Activated CD4-positive, alpha-beta T cell treated with anti-CD3 and anti-CD28 coated beads, Interleukin-2, Interleukin-4, amounts not matched to agents 100 ng/mL and 50 ng/mL, durations not matched to agents 16 hours and 8 hours (primary cell): Measurements from ENCODE around the gene EZH2.

Experiments used
- DNase-seq: peaks from one replicate; pipeline ENCODE4 v3.0.0-alpha.2; 2020; ENCODE audit warnings: low spot score

The EZH2 gene

GRCh38 chr7:148884049-148884298 lies at the start of gene EZH2:
TSS of gene EZH2 (minus strand) at chr7:148884291. CDS start at chr7:148847298, 36,993 bp downstream.
- DNase-seq: no peak

DNA sequence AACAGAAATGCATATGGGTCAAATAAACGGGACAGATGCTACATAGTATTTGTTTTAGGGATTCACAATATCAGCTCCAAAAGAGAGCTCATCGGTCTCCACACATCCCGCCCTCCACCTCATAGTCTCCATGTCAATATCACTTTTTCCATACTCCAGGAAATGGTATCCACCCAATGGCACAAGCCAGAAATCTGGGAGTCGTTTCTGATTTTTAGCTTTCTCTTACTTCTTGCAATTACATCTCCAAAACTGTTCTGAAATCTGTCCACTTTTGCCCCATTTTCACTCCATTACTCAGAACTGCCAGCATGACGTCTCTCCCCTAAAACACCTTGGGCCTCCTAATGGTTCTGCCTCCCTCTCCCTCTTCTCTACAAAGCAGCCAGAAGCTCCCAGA lies 47.4 kb upstream of the EZH2 start:
- DNase-seq: no peak

DNA sequence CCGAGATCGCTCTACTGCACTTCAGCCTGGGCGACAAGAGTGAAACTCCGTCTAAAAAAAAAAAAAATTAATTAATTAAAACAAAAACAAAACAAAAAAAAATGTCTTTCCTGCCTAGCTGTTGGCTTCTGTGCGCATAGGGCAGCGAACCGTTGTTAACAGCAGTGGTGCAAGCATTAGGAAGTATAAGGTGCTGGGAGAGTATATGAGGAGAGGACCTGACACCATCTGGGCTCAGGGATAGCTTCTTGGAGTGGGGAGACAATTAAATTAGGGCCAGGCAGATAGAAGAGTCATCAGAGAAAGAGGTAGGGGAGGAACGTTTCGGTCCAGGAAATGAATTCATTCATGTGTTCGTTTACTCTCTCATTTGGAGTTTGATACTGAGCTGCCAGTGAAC lies 46.2 kb upstream of the EZH2 start:
- DNase-seq: no peak

GRCh38 chr7:148929176-148929575 lies 45.1 kb upstream of the EZH2 start:
- DNase-seq: no peak

- no peak for DNase-seq
Observed at GRCh38 chr7:148927123-148928045, 43.3 kb upstream of the EZH2 start.

DNA sequence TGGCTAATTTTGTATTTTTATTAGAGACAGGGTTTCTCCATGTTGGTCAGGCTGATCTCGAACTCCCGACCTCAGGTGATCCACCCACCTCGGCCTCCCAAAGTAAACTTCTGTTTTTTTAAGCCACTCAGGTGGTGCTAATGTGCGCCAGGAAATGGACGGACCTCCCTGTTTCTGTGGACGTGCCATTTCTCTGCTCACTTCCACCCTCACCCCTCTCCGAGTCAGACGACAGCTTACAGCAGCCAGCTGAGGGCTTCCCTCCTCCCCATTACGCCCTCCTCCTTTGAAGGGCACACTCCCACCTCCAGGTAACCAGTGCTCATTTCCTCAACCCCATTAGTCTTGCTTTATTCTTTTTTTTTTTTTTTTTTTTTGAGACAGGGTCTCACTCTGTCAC lies 41.7 kb upstream of the EZH2 start:
- no peak for DNase-seq

DNA sequence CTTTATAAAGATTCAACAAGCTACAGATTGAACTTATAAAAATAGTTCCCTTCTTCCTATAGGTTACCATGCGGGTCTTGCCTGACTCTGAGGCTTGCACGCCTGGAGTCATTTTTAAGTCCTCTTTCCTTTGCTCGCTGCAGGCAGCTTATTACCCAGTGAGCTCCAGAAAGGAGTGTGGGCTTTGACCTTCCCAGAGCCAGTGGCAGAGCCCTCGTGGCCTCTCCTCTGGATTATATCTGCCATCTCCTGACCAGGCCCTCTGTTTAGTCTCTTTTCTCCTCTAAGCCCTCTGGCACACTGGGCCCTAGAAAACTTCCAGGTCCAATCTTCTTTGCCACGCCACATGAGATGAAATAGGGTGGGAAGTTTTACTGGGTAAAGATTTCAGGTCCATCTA lies 39.9 kb upstream of the EZH2 start:
- no peak for DNase-seq

DNA sequence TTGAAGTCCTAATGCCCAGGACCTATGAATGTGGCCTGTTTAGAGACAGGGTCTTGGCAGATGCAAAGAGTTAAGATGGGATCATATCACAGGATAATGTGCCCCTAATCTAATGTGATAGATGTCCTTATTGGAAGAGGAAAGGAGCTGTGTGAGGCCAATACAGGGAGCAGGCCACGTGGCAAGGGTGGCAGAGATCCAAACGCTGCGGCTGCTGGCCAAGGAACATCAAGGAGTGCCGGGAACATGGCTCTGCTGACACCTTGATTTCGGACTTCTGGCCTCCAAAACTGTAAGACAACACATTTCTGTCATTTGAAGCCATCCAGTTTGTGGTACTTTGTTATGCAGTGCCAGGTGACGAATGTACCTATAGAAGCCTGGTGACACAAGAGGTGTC lies 37.7 kb upstream of the EZH2 start:
- no peak for DNase-seq

DNA sequence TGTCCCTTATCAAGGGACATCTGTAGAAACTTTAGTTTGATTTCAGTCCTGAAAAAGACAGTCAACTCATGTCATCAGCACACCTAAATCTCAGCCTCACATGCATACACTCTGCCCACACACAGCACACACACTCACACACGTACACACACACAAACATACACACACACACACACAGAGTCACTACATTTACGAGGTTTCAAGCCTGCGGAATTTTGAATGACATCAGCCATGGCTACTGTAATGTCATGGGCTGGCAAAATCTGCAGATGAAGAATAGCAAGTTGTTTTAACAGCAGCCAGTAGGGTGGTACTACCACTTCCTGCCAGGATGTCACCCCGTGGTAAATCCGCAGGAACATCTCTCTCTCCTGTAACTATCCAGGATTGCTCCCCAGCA lies 37.1 kb upstream of the EZH2 start:
- no peak for DNase-seq

GRCh38 chr7:148919859-148920258 lies 35.8 kb upstream of the EZH2 start:
- DNase-seq: peak; percentile 64

GRCh38 chr7:148918058-148918596 lies 34.0 kb upstream of the EZH2 start:
- DNase-seq: no peak

- DNase-seq: no peak
Observed at GRCh38 chr7:148916186-148916585, 32.1 kb upstream of the EZH2 start.

DNA sequence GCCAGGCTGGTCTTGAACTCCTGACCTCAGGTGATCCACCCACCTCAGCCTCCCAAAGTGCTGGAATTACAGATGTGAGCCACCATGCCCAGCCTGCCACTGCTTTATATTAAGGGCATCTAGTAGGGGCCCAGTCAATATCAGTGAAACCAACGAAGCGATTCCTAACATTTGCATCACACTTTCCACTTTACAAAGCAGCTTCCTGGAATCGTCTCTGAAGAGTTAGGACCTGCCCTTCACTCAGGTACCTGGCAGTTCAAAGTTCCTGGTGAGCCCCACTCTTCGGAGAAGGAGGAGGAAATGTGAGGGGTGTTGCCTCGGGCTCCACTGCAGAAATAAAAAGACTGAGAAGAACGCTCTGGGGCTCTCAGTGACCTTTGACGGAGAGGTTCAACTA lies 31.1 kb upstream of the EZH2 start:
- DNase-seq: peak; percentile 27

DNA sequence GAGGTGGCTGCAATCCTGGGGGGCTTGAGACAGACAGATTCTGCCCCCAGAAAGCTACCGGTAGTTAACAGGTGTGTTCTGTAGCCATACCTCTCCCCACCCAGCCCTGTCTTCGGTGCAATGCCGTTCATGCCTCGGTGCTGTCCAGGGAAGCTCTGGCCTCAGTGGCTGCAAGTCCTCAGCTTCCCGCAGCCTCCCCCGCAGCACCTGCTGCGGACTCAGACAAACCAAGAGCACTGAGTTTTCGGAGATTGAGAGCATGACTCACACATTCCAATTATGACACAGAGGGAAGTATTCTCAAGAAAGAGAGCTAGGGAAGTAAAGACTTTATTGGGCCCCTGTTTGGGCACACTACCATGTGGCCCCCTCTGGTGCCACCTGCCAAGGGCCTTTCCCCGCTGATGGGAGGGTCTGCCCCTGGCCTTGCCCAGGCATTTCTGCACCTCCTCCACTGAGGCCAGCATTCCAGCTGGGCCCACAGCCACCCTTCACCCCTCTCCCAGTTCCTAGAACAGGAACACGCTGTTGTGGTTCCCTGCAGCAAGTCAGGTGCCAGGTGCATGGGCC lies 30.2 kb upstream of the EZH2 start:
- peak; percentile 87 for DNase-seq

- peak; percentile 93 for DNase-seq
Observed at GRCh38 chr7:148912758-148913541, 28.9 kb upstream of the EZH2 start.

DNA sequence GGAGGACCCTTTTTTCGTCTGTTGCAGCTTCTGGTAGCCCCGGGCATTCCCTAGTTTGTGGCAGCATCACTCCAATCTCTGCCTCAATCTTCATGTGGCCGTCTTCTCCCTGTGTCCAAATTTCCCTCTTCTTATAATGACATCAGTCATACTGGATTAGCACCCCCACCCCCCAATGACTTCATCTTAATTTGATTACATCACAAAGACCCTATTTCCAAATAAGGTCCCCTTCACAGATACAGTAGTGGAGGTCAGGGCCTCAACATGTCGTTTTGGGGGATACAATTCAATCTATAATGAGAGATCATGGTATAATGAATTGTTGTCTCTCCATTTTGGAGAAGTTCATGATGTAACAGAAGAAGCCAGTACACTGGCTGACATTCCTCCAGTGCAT lies 28.1 kb upstream of the EZH2 start:
- no peak for DNase-seq

GRCh38 chr7:148911626-148912025 lies 27.5 kb upstream of the EZH2 start:
- DNase-seq: peak; percentile 24

DNA sequence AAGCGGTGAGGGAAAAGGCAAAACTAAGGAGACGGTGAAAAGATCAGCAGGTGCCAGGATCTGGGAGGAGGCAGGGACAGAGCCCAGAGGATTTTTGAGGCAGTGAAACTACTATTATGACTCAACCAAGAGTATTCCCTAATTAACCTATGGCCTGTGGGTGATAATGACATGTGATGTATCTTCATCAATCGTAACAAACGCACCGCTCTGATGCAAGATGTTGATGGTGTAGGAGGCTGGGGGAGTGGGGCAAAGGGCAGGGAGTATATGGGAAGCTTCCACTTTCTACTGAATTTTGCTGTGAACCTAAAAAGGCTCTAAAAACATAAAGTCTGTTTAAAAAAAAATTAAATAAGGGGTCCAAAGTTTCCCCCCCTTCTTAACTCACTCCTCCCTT lies 25.5 kb upstream of the EZH2 start:
- DNase-seq: no peak

DNA sequence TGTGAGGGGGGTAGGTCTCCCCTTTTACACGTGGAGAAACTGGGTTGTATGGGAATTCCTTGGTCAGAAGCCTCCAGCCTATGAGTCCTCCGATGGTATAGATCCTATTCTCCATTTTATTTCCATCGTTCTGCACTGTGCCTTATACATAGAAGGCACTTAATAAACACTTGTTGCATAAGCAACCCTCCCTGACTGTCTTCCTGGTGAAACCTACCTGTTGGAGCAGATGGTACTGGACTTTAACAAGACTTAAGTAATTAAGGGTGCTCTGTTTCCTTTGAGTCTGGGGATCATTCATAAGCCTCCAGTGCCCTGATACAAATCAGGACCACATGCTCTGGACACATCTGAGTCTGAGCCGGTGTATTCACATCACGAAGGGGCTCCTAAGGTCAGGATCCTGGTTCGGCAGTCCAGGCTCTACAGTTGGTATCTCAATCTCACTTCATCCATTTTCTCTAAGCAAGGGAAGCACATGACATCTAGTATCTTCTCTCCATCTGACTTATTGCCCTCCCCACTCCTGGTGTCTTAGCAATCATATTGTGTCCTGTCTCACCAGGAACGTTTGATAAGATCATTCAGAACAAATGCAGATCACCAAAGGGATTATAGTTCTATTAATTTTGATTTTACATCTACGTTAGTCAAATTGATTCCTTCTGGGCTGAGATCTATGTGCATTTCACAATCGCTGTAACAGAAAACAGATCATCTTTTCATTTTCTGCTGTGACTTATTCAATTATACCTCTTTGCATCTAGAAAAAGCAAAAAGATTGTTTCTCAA lies 22.8 kb upstream of the EZH2 start:
- no peak for DNase-seq

GRCh38 chr7:148905093-148905666 lies 21.1 kb upstream of the EZH2 start:
- DNase-seq: no peak

- DNase-seq: no peak
Observed at GRCh38 chr7:148903504-148903903, 19.4 kb upstream of the EZH2 start.

GRCh38 chr7:148901178-148901577 lies 17.1 kb upstream of the EZH2 start:
- no peak for DNase-seq
